HK-2 (cell line): ENCODE data around the gene ZNF646.
"Not testable (repeated sequence)": the region's sequence is repeated elsewhere in the genome, so short reads cannot be mapped to it uniquely, and the experiment has no call there.

Experiments used
- DNase-seq: peaks from one replicate; pipeline ENCODE4 v3.0.0-alpha.2; 2018; ENCODE audit not compliant: unreplicated experiment

ZNF646 gene

DNA sequence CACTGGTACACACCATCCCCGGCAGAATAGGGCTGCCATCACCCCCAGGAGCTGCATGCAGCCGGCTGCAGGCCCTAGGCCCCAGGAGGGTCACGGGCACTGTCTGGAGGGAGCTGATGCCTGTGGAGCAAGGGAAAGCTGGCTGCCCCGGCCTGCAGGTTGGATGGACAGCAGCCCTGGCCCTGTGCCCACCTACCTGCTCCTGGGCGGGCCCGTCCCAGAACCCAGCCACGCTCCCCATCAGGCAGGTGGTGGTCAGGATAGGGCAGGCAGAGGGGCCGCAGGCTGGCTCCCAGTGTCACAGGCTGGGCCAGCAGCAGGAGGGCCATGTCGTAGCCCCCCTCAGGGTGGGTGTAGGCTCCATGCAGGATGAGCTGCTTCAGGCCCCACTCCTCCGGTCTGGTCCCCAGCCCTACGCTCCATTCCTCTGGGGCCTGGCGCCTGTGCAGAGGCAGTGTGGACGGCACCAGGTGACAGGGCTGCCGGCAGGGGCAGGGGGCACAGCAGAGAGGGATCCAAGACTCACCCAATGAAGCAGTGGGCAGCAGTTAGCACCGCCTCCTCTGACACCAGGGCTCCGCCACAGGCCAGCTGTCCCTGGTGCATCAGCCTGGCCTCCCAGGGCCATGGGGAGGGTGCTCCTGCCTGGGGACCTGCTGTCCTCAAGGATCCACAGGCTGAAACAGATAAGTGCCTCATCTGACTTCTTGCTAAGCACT lies 10.5 kb downstream of the ZNF646 start:
- no peak for DNase-seq

DNA sequence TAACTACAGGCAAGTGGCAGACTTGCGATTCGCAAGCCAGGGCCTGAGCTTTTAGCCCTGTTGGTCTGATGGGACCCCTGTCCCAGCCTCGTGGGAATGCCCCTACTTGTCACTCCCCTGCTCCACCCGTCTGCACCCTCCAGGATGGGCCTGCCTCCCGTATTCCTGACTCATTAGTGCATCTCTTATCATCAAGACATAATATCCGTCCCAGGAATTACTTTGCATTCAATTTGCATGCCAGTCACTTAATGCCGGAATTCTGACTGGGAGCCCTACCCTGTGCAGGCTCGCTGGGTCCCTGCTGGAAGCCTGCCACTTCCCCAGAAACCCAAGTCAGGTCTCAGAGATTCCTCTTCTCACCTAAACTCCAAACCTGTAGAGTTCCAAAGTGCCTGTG lies 11.2 kb downstream of the ZNF646 start:
- no peak for DNase-seq

DNA sequence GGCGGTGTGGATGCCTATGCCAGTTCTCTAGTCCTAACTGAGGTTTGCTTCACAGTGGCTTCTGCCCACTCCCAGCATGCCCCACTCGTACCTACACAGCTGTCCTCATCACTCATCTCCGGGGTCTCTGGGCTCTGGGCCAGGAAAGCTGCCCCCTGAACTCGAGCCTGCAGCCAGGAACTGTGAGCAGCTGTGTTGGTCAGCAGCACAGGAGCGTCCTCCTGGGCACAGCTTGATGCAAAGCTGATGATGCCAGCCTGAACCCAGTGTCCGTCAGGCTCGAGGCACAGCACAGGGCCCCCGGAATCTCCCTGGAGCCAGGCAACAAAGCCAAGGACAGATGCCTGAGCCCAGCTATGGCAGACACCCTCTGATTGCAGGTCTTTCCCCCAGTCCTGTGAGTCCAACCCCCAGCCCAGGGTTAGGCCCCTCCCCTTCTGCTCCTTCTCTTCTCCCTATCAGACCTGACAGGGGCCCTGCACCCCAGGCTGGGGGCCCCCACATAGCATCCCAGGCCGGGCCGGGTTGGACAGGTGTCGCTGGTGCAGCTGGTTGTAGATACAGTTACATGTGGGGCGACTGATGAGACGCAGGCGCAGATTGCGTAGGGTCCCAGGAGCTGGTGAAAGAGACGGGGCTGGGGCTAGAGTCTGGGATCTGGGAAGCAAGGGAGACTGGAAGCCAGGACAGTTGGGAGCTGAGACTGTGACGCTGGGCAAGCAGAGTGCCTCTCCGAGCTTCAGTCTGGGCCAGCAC lies 11.8 kb downstream of the ZNF646 start:
- no peak for DNase-seq

DNA sequence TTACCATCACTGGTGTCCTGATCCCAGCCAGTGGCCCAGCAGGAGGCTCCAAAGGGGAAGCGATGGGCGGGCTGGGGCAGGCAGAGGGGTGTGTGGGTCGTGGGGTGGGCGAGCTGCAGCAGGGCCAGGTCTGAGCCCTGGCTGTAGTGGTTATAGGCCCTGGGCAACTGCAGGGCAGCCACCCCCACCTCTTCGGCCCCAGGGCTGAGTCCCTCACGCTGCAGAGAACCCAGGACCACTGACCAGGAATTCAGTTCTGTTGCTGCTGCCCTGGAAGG lies 12.3 kb downstream of the ZNF646 start:
- no peak for DNase-seq

DNA sequence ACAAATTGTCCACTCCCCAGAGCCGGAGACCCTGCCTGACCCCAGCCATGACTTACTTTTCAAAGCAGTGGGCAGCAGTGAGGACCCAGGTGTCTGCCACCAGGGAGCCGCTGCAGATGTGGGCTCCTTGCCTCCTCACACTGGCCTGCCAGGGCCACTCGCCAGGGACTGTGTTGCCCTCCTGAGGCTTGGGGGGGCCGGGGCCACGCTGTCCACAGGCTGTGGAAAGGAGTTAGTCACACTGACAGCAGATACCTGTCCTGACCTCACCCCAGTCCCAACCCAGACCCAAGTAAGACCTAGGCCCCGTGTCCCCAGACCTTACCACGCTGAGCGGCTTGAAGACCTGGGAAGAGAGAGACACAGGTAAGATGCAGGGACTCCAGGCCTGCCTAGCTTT lies 13.3 kb downstream of the ZNF646 start:
- DNase-seq: no peak

DNA sequence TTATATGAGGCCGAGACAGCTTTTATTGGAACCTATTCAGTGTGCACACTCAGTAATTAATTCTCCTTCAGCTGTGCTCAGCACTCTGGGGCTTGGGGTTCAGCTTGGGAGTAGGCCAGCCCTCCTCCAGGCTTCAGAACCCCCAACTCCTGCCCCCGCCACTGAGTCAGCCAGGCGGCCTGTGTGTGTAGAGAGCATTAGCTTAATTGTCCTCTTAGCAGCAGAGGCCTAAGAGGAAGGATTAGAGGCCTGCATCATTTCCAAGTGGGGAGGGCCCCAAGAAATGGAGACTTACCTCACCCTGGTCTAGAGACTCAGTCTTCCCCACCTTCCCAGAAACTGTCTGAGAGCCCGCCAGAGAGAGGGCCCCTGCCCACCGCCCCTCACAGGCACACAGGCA lies 13.7 kb downstream of the ZNF646 start:
- no peak for DNase-seq

DNA sequence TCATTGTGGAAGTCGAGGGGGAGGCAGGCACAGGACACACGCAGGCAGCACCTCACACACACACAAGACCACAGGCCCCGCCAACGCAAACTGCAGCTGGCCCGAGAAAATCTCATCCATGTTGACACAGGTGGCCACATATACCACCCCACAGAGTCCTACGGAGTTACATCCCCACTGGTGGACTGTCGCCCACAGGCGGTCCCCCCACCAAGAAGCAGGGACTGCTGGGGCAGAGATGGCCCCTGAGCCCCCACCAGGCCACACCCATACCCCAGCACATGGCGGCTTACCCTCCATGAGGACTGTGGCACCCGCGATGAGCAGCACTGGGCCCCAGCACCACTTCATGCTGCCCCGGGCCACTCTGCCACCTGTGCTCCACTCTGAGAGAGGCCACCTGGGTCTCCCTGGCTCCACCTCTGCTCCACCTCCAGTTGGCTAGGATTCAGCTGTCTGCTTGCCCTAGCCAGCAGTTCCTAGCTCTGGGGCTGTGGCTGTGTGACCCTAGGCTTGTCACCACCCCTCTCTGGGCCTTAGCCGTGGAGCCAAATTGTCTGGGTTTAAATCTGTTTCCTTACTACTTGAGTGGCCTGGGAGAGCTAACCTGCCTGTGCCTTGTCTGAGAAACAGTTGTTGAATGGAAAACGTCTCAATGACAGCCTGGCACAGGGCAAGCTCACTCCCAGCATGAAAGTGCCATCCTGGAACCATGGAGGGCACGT lies 14.4 kb downstream of the ZNF646 start, which contains the start of gene PRSS53:
Gene PRSS53 (minus strand): TSS at position 485 of the 725 bp plus-strand sequence. CDS start 134 bp downstream, at position 351.
- DNase-seq: no peak

DNA sequence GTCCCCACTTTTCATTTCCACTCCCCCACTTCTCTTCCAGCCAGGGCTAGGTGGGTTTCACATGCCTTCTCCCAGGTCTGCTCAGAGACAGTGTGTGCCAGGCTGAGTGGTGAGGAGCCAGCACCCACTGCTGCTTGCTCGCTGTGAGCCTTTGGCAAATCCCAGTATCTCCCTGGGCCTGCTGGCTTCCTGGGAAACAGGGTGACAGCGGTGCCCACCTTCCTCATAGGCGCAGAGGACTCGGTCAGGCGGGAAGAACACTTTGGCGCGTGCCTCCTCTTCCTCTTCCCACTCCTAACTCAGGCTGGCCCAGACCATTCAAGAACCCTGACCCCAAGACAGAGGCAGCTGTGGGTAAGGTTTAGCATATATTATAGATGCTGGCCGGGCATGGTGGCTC lies 15.0 kb downstream of the ZNF646 start:
- DNase-seq: no peak

DNA sequence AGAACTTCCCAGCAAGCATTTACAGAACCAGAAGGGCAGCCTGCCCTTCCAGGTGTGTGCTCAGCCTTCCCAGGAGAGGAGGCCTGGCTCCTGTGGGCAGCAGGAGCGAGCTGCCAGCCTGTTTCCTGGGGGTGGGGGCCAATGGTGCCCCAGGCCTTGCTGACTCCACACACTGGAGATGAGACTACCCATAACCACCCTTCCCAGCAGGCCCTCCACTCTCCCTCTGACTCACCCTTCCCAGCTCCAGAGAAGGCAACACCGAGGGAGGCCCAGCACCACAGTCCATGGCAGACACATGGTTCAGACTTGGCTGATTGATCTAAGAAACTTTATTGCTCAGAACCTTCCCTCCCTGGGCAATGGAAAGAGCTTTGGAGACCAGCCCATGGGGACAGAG lies 16.3 kb downstream of the ZNF646 start:
- peak; percentile 70 for DNase-seq

DNA sequence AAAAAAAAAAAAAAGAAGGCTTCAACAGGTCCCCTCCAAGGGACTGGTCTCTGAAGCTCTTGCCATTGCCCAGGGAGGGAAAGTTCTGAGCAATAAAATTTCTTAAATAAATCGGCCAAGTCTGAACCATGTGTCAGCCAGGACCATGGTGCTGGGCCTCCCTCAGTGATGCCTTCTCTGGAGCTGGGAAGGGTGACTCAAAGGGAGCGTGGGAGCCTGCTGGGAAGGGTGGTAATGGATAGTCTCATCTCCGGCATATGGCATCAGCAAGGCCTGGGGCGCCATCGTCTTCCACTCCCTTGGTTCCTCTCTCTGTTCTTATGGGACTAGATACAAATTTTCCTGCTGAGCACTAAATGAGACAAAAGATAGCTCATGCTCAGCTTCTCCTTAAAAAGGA lies 18.1 kb downstream of the ZNF646 start:
- no peak for DNase-seq

DNA sequence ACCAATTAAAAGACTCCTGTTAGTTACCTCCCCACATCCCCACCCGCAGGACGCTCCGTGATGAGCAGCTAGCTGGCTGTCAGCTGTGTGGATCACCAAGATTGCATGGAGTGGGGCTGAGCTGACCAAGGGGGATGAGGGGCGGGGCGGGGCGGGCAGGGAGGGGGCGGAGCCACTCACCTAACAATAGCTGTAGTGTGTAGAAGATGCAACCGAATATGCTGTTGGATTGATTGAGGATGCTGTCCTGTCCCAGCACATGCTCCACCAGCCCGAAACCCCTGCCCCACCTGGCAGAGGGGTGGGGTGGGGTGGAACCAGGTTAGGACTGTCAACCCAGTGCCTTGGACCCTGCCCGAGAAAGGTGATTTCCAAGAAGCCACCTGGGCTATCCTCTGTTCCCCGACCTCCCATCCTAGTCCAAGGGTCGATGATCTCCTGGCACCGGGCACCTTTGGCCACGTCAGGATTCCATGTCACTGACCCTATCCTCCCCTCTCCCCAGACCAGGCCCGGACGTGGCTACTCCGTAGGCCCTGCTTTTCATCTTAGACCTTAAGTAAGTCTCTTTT lies 19.0 kb downstream of the ZNF646 start:
- DNase-seq: peak; percentile 68

DNA sequence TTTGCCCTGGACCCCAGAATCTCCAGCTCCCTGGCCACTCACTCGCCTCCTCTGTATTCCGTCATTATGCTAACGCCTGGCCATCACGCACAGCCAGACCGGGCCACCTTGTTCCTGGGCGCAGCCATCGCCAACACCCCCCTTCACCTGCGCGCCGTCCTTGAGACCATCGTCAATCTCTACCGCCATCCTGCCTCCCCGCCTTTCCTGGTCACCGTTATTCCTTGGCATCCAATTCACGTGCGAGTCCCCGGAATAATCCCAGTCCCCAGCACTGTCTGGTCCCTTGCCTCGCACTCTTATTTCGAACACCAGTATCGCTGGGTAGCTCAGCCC lies 19.8 kb downstream of the ZNF646 start:
- DNase-seq: no peak

DNA sequence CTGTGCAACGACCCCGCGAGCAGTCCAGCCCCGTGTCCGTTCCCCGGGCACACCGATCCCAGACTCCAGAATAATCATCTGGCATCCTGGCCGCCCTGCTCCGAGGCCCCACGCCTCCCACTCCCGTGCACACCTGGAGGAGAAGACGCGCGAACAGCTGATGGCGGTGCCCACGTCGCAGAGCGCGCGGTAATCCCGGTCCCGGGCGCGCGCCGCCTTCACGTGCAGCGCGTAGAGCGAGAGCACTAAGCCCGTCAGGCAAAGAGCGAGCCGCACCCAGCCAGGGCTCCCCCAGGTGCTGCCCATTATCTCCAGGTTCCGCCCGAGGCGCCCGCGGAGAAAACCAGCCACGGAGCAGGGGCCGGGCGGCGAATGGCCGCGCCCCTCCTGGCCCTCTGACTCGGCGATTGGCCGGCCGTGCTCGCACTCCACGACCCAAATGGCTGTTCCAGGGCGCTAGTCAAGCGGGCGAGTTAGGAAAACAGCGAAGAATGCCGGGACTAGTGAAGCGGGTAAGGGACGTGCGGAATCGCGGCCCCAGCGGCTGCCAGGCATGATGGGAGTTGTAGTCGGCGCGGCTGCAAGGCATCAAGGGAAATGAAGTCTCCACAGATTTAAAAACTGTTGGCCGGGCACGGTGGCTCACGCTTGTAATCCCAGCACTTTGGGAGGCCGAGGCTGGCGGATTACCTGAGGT lies 20.4 kb downstream of the ZNF646 start, which contains the start of gene VKORC1:
Gene VKORC1 (minus strand): TSS at position 374 of the 697 bp plus-strand sequence. CDS start 68 bp downstream, at position 306.
- peak; percentile 100 for DNase-seq

DNA sequence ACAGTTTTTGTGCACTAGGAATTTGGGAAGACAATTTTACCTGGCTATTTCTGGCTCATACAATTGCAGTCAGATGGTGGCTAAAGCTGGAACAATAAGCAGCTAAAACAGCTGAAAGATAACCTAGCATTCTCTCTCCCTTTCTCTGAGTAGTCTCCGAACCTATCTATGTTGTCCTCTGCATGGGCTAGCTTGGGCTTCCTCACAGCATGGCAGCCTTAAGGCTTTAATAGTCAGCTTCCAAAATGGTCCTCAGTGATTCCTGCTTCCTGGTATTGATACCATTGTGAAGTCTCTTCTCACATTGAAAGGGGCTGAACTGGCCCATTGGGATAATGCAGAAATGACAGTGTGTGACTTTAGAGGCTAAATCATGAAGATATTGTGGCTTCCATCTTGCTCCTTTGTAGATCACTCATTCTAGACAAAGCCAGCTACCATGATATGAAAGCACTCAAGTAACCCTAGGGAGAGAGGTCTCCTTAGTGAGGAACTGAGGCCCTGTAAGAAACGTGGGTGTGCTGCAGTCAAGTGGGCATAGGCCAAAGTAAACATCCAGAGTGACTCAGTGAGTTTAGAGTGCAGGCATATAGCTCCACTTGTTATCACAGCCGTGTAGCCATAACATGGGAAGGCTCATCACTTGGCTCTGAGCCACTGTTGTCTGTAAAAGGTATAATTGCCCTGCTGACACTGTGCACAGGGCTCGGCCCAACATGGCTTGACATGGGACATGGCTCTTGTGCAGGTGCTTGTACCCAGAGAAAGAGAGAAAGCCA lies 25.8 kb downstream of the ZNF646 start:
- no peak for DNase-seq

DNA sequence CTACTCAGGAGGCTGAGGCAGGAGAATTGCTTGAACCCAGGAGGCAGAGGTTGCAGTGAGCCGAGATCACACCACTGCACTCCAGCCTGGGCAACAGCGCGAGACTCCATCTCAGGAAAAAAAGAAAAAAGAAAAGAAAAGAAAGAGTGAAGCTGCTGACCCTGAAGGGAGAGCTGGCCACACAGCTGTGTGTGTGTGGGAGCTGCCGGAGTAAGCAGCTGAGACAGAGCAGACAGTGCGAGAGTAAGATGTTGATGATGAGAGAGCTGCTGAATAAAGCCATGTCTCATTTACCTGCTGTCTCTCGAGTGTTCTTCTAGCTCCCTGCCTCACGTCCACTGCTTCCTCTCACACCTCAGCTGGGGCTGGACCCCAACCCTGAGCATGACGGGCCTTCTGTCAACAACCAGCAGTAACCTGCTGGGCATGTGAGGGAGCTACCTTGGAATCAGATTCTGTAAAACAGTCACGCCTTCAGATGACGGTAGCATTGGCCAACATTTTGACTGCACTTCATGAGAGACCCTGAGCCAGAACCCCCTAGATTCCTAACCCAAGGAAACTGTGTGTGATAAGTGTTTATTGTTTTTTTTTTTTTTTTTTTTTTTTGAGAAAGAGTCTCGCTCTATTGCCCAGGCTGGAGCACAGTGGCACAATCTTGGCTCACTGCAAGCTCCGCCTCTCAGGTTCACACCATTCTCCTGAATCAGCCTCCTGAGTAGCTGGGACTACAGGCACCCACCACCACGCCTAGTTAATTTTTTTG lies 26.8 kb downstream of the ZNF646 start:
- not testable (repeated sequence) for DNase-seq

DNA sequence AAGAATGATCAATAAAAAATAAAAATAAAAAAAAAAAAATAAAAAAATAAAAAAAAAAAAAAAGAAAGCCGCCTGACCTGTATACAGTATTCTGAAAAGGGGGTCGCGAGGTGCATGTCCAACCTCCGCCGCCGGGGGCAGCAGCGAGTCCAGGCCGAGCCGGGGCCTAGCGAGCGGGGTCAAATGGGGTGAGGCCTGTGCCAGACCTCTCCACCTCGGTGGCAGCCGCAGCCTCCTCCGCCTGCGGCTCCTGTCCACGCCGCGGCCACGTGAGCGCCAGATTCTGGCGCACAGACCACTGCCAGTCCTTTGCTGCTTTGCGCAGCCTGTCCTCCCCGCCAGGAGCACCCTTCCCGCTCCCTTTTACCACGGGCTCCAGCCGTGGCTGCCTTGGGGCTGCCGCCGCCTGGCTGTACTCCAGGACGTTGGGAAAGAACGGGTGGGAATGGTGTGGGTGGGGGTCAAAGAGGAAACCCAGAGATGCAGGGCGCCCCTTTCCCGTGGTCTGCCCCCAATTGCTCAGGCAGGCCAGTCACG lies 31.5 kb downstream of the ZNF646 start:
- no peak for DNase-seq

DNA sequence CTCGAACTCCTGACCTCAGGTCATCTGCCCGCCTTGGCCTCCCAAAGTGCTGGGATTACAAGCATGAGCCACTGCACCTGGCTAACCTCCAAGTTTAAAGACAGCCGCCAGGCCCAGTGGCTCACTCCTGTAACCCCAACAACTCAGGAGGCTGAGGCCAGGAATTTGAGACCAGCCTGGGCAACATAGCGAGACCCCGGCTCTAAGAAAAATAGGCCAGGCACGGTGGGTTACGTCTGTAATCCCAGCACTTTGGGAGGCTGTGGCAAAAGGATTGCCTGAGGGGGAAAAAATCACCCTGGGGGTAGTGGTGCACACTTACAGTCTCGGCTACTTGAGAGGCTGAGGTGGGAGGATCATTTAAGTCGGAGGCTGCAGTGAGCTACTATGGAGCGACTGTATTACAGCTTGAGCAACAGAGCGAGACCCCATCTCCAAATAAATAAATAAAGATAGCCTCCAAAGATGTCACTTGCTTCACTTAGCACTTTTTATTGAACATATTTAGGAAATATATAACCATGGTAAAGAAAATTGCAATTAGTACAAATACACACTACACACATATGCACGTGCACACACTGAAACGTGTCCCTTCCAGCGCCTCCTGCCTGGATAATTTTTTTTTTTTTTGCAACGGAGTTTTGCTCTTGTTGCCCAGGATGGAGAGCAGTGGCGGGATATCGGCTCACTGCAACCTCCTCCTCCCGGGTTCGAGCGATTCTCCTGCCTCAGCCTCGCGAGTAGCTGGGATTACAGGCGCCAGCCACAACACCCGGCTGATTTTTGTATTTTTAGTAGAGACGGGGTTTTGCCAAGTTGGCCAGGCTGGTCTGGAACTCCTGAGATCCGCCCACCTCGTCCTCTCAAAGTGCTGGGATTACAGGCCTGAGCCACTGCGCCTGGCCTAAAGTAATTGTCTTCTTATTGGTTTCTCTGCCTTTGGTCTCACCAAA lies 32.6 kb downstream of the ZNF646 start:
- DNase-seq: no peak

DNA sequence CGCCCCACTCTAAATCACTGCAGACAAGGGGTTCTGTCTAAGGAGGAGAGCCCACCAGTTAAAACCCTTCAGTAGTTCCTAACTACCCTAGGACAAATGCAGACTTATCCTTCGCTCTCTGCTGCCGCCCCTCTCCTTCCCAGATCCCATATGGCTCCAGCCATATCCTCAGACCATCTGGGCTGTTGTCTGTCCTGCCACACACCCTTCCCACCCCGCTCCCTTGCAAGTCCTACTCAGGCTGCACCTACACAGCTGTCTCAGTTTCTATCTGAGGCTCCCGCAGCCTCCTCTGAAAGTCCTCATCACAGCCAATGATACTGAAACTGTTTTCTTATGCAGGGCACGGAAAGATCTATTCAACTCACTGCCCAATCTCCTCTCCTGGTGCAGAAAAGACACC lies 33.2 kb downstream of the ZNF646 start:
- no peak for DNase-seq
